GM23248 (cell line): ENCODE data around the gene KCNH5. TPM values are rescaled to one million over a fixed set of nuclear protein-coding genes. Genes with fewer than 3 reads are reported as not detected.

Experiments
- DNase-seq: peaks from one replicate; pipeline ENCODE4 v3.0.0-alpha.2; 2015
- H2AFZ ChIP-seq: fragments of 200-600 bp; sonication (generic); 2 replicates; pipeline ENCODE4 v1.6.1; 2016; ENCODE audit warnings: antibody characterized with exemption
- H3F3A ChIP-seq: fragments of 200-600 bp; sonication (generic); 2 replicates; pipeline ENCODE4 v1.6.1; 2016; ENCODE audit warnings: mild to moderate bottlenecking, antibody characterized with exemption, mixed run types; ENCODE audit not compliant: insufficient read depth
- H3K27ac ChIP-seq: fragments of 200-600 bp; sonication (generic); 2 replicates; pipeline ENCODE4 v1.5.1; 2016; ENCODE audit warnings: mild to moderate bottlenecking
- H3K27me3 ChIP-seq: fragments of 200-600 bp; sonication (generic); replicated peaks from 2 replicates; pipeline ENCODE4 v1.6.1; 2016; ENCODE audit warnings: mild to moderate bottlenecking; ENCODE audit not compliant: insufficient read depth
- H3K36me3 ChIP-seq: fragments of 200-600 bp; sonication (generic); 2 replicates; pipeline ENCODE4 v1.6.1; 2016; ENCODE audit warnings: low read depth, mild to moderate bottlenecking
- H3K4me1 ChIP-seq: fragments of 200-600 bp; sonication (generic); 2 replicates; pipeline ENCODE4 v1.6.1; 2016; ENCODE audit warnings: mild to moderate bottlenecking; ENCODE audit not compliant: insufficient read depth
- H3K4me2 ChIP-seq: fragments of 200-600 bp; sonication (generic); one replicate; pipeline ENCODE4 v1.6.1; 2016; ENCODE audit warnings: mild to moderate bottlenecking; ENCODE audit not compliant: unreplicated experiment
- H3K4me3 ChIP-seq: fragments of 200-600 bp; sonication (generic); 2 replicates; pipeline ENCODE4 v1.5.1; 2016; ENCODE audit warnings: mild to moderate bottlenecking
- H3K79me2 ChIP-seq: fragments of 200-600 bp; sonication (generic); 2 replicates; pipeline ENCODE4 v1.6.1; 2016; ENCODE audit warnings: mild to moderate bottlenecking; ENCODE audit not compliant: insufficient read depth
- H3K9ac ChIP-seq: fragments of 200-600 bp; sonication (generic); 2 replicates; pipeline ENCODE4 v1.6.1; 2016; ENCODE audit warnings: mild to moderate bottlenecking
- H3K9me2 ChIP-seq: fragments of 200-600 bp; sonication (generic); 2 replicates; pipeline ENCODE4 v1.6.1; 2016; ENCODE audit warnings: mixed run types, mild to moderate bottlenecking, moderate library complexity; ENCODE audit not compliant: insufficient read depth
- H3K9me3 ChIP-seq: fragments of 200-600 bp; sonication (generic); one replicate; pipeline ENCODE4 v1.6.1; 2017; ENCODE audit warnings: low read depth
- H4K20me1 ChIP-seq: fragments of 200-600 bp; sonication (generic); 2 replicates; pipeline ENCODE4 v1.6.0; 2016; ENCODE audit not compliant: insufficient read depth
- EZH2 ChIP-seq: fragments of 200-600 bp; sonication (generic); IDR thresholded peaks from 2 replicates; pipeline ENCODE4 v1.6.1; 2018; ENCODE audit warnings: antibody characterized with exemption, mild to moderate bottlenecking; ENCODE audit not compliant: insufficient read depth, poor library complexity, severe bottlenecking
- EZH2phosphoT487 ChIP-seq: fragments of 200-600 bp; sonication (generic); IDR thresholded peaks from 2 replicates; pipeline ENCODE4 v1.6.1; 2018; ENCODE audit warnings: antibody characterized with exemption, moderate library complexity, mild to moderate bottlenecking, low read depth; ENCODE audit not compliant: insufficient read depth
- WGBS, 2 experiments: methylation state at CpG; one replicate each; pipeline ENCODE4 v1.1.6; 2015 to 2017; ENCODE audit warnings: low lambda C conversion rate in 2 of 2, low coverage in 1 of 2; ENCODE audit errors: missing lambda C conversion rate in 2 of 2; 5-methylcytosine and 5-hydroxymethylcytosine counted together
- in situ Hi-C: fragments of 300-500 bp; cut with MboI; formaldehyde crosslinking; loops from 2 replicates; pipeline ENCODE4 v1.15.0; 2020
- polyA plus RNA-seq: library from polyadenylated mRNA; unstranded; fragments of >200 nt; fragmentation: Nextera tagmentation; extraction: Ambion mirVana; gene quantifications from 2 replicates; pipeline ENCODE4 v1.2.1, GENCODE V29; 2016
- total RNA-seq: library from RNA; depleted of rRNA; stranded (reverse); fragments of >200 nt; shearing (Covaris generic); gene quantifications from 2 replicates; pipeline ENCODE4 v1.2.3, GENCODE V29; 2014

KCNH5 gene
- total and polyA plus RNA-seq, 2 experiments from 2014 or later, result not detected

DNA sequence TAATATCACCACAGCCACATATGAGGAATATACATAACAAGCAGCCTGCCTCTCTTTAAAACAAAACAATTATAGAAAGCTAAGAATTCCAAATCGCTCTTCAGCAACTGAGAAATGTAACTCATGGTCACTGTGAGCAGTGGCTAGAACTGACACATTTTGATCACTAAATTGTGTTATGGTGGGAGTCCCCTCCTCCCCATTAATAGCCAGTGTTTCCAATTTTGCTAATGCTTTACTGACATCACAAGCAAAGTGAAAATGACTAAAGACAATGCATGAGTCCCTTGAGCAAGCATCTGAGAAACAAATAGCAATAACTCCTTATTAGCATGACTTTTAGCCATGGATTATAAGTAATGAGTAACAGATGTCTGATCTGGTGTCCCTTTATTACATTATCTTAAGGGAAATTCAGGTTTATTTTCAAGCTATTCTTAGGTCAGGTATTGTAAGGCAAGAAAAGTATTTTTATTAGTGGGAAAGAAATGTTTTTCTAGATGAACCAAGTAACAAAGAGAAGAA, 148.3 kb downstream of the KCNH5 start:
- Histone ChIP-seq H3K27ac (no peak overlapping the region), H3K9me3 (no peaks in the 10 kb centered on the region), H3K4me3 (no peak overlapping the region), H3K27me3 (no peaks in the 10 kb centered on the region), H3K79me2 (no peaks in the 10 kb centered on the region), H4K20me1 (no peaks in the 10 kb centered on the region), H3K4me2 (no peak overlapping the region), H3K4me1 (no peaks in the 10 kb centered on the region), H3K36me3 (no peaks in the 10 kb centered on the region), H3F3A (no peaks in the 10 kb centered on the region), H3K9me2 (no peaks in the 10 kb centered on the region), H2AFZ (no peak overlapping the region), H3K9ac (no peak overlapping the region)
- WGBS, 2 experiments, result 16 to 17% methylated on average over 1 of the region's 1 CpG
- TF ChIP-seq EZH2 (no peak), EZH2phosphoT487 (no peak)
- in situ Hi-C loops, result no loop called here
- DNase-seq, result no peak

DNA sequence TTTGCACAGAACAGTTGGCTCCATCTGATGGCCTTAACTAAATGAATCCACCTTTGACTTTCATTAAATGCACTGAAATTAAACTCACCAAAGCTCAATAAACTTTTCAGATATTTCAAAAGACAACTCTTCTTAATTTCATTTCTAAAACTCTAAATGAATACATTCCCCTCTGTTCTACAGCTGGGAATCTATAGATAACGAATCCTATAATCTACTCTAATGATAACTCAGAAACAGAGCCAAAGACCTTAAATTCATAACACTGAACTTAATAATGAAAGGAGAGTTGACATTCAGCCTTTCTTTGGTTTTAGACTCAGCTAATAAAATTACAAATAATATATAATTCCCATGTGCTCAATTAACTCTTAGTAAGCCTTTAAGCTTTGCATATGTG, 150.5 kb downstream of the KCNH5 start:
- Histone ChIP-seq H3F3A (no peaks in the 10 kb centered on the region), H3K27ac (no peak overlapping the region), H3K9ac (no peak overlapping the region), H3K4me1 (no peaks in the 10 kb centered on the region), H3K9me3 (no peaks in the 10 kb centered on the region), H3K27me3 (no peaks in the 10 kb centered on the region), H2AFZ (no peak overlapping the region), H3K9me2 (no peaks in the 10 kb centered on the region), H3K36me3 (no peaks in the 10 kb centered on the region), H3K4me3 (no peak overlapping the region), H3K4me2 (no peak overlapping the region), H3K79me2 (no peaks in the 10 kb centered on the region), H4K20me1 (no peaks in the 10 kb centered on the region)
- in situ Hi-C loops, result no loop called here
- no peak for DNase-seq
- TF ChIP-seq EZH2phosphoT487 (no peak), EZH2 (no peak)
- 9 to 12% methylated on average over 1 of the region's 1 CpG for WGBS, 2 experiments

DNA sequence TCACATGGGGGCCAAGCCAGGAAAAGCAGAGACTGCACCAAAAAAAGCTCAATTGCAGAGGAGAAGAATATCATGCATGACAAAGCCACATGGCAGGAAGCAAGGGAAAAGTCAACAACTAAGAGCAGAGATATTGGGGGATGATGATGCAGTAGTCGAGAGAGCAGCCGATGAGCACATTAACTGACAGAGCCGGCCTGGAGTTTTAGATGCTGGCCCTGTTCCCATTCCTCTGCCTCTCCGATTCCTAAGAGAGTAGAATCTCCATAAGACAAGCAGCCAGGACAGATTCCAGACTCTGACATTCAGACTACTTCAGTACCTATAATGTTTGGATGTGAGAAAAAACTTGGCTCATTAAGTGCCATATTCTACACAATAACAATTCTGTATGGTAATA, 155.9 kb downstream of the KCNH5 start:
- Histone ChIP-seq H3K9me2 (no peaks in the 10 kb centered on the region), H3K79me2 (no peaks in the 10 kb centered on the region), H3K27me3 (no peaks in the 10 kb centered on the region), H3K36me3 (no peaks in the 10 kb centered on the region), H3K4me2 (no peak overlapping the region), H3K9me3 (no peaks in the 10 kb centered on the region), H3K4me3 (no peak overlapping the region), H3F3A (no peaks in the 10 kb centered on the region), H3K4me1 (no peaks in the 10 kb centered on the region), H3K9ac (no peak overlapping the region), H3K27ac (no peak overlapping the region), H4K20me1 (no peaks in the 10 kb centered on the region), H2AFZ (no peak overlapping the region)
- in situ Hi-C loops, result no loop called here
- TF ChIP-seq EZH2phosphoT487 (no peak), EZH2 (no peak)
- 5 to 6% methylated on average over 4 of the region's 4 CpGs for WGBS, 2 experiments
- no peak for DNase-seq

DNA sequence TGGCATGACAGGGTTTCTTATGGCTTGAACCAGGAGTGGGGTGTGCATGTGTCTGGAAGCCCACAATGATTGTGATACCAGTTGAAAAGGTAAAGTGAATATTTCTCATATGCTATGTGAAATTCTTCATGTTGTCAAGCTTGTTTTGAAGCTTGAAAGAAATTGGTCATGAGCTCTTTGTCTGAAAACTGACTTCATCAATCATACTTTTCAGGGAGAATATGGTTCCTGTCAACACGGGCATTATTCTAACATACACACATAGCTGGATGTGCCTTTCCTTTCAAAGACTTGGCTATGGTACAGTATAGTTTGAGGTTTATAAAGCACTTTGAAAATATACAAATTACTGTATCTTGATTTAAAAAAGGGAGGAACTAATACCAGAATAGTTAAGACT, 158.8 kb downstream of the KCNH5 start:
- Histone ChIP-seq H3K4me1 (no peaks in the 10 kb centered on the region), H3K4me2 (no peak overlapping the region), H3K4me3 (no peak overlapping the region), H3K27ac (no peak overlapping the region), H2AFZ (no peak overlapping the region), H3K9ac (no peak overlapping the region), H3K79me2 (no peaks in the 10 kb centered on the region), H3K9me3 (no peaks in the 10 kb centered on the region), H3K27me3 (no peaks in the 10 kb centered on the region), H4K20me1 (no peaks in the 10 kb centered on the region), H3K36me3 (no peaks in the 10 kb centered on the region), H3K9me2 (no peaks in the 10 kb centered on the region), H3F3A (no peaks in the 10 kb centered on the region)
- 0% methylated on average over 1 of the region's 1 CpG for WGBS, 2 experiments
- in situ Hi-C loops, result no loop called here
- DNase-seq, result no peak
- TF ChIP-seq EZH2phosphoT487 (no peak), EZH2 (no peak)

DNA sequence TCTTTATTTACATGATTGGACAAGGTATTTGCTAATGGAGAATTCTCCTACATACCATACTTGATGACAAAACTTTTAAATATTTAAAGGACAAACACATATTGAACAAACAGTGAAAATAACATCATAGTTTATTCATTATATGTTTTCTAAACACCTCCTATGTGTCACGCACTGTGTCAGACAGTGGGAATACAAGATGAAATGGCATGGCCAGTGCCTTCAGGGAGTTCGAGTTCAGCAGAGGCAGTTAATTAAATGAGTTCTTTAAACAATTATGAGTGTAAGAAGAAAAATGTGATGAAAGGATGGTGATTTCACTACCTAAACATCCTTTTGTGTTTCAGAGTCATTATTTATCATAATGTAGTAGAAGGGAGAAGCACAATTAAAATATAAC, 159.8 kb downstream of the KCNH5 start:
- Histone ChIP-seq H3K27ac (no peak overlapping the region), H3K27me3 (no peaks in the 10 kb centered on the region), H3F3A (no peaks in the 10 kb centered on the region), H3K9me2 (no peaks in the 10 kb centered on the region), H4K20me1 (no peaks in the 10 kb centered on the region), H3K4me2 (no peak overlapping the region), H3K36me3 (no peaks in the 10 kb centered on the region), H2AFZ (no peak overlapping the region), H3K9ac (no peak overlapping the region), H3K4me3 (no peak overlapping the region), H3K79me2 (no peaks in the 10 kb centered on the region), H3K4me1 (no peaks in the 10 kb centered on the region), H3K9me3 (no peaks in the 10 kb centered on the region)
- TF ChIP-seq EZH2 (no peak), EZH2phosphoT487 (no peak)
- 12 to 16% methylated on average over 2 of the region's 2 CpGs for WGBS, 2 experiments
- no peak for DNase-seq
- in situ Hi-C loops, result no loop called here
